CD4-positive, alpha-beta T cell treated with Interleukin-15 for 4 hours (primary cell): ENCODE measurements around the gene RNU6-9.

Experiments used
- DNase-seq: peaks from one replicate; pipeline ENCODE4 v3.0.0-alpha.2; 2020; ENCODE audit warnings: low spot score

The RNU6-9 gene

DNA sequence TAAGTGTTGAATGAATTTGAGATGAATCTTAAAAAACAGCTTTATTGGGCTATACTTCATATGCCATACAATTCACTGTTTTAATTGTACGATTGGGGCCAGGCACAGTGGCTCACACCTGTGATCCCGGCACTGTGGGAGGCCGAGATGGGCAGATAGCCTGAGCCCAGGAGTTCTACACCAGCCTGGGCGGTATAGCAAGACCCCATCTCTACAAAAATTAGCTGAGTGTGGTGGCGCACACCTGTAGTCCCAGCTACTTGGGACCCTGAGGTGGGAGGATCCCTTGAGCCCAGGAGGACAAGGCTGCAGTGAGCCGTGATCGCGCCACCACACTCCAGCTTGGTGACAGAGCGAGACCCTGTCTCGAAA lies 42.9 kb downstream of the RNU6-9 start:
- no peak for DNase-seq

DNA sequence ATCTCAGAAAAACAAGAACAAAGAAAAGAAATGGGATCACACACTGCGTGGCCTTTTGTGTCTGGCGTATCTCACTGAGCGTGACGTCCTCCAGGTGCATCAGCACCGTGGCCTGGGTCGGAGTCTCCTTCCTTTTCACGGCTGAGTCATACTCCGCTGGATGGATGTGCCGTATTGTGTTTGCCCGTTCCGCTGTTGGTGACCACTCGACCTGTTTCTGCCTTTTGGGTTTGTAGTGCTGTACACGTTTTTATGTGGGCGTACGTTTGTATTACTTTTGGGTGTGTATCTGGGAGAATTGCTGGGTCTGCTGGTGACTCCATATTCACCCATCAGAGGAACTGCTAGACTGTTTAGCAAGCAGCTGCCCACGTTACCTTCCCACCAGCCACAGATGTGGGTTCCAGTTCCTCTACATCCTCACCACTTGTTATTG lies 44.0 kb downstream of the RNU6-9 start:
- DNase-seq: peak; percentile 48

DNA sequence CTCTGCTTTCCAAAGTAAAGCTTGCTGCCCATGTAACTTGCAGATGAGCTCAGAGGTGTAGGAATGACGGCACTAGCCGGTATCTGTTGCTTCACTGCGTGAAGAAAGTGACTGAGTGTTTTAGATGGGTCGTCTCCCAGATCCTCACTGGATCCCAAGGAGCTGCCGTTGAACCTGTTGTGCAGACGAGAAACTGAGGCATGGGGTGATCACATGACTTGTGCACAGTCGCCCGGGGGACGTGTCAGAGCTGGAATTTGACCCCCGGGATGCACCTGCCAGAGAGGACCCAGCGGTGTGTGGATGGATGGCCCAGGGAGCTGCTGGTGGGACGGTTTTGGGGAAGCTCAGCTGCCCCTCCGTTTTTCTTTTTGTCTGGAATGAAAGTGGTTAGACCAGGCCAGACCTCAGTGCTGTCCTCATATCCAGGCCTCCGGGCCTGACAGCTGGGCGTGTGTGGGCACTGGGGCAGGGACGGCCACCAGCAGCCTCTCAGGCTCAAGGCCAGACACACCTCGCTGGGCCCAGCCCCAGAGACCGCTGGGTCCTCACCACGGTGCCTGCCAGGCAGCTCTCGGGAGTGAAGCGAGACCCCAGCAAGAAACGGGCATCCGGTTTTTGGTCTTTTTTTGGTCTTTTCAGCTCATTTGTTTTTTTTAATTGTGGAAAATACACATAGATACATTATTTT lies 45.1 kb downstream of the RNU6-9 start:
- no peak for DNase-seq

DNA sequence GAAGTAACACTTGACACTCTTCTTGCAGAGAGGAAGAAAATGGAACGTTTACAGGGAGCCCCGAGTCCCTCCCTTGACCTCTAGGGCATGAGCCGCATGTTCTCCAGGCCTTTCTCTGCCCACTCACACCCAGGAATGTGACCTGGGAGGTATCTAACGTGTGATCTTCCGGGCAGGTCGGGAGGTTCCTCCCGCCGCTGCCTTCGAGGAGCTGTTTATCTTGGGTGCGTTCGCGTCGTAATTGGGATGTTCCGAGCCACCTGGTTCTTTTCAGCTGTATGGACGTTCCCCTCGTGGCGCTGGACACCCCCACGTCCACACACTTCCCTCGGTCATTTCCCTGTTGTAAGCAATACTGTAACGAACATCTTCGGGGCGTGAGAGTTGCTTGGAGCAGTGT lies 46.2 kb downstream of the RNU6-9 start:
- no peak for DNase-seq

DNA sequence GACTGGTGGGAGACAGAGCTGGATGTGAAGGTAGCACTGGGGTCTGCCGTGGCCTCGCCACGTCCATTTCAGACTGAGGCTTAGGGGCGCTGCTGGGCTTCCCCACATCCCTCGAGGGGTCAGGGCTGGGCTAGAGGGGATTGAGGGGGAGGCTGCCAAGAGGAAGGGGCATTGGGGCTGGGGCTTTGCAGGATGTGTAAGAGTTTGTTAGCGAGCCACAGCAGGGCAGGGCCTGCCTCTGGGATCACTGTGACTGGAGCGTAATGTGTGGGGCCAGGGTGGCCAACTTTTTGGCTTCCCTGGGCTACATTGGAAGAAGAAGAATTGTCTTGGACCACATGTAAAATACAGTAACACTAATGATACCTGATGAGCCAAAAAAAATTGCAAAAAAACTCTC lies 46.6 kb downstream of the RNU6-9 start:
- no peak for DNase-seq

DNA sequence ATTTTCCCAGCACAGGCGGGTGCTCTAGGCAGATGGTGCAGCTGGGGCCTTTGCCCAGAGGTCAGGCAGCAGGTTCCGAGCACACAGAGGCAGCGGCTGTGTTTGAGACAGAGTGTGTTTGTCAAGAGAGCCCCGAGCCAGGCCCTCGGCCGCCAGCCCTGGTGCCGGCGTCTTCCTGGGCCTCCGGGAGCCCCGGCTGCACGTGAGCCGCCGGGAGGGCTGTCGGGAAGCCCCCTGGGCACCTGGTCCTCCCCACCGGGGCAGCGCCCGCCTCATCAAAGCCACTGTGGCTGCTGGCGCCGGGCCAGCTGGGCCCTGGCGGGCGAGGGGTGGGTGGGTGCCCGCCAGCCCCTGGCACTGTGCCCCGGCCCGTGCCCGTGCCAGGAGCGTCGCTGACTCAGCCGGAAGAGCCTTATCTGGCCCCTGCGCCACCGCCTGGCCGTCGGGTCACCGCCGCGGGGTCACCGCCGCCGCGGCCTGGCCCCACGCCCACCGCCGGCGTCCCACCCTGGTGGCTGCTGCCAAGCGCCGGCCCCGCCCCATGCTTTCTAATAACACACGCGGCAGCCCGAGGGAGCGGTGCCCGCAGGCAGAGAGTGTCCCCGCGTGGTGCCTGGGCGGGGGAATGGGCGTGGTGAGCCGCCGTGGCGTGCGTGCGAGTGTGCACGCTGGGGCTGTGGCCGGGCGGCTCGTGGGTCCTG lies 47.5 kb downstream of the RNU6-9 start:
- DNase-seq: peak; percentile 74

DNA sequence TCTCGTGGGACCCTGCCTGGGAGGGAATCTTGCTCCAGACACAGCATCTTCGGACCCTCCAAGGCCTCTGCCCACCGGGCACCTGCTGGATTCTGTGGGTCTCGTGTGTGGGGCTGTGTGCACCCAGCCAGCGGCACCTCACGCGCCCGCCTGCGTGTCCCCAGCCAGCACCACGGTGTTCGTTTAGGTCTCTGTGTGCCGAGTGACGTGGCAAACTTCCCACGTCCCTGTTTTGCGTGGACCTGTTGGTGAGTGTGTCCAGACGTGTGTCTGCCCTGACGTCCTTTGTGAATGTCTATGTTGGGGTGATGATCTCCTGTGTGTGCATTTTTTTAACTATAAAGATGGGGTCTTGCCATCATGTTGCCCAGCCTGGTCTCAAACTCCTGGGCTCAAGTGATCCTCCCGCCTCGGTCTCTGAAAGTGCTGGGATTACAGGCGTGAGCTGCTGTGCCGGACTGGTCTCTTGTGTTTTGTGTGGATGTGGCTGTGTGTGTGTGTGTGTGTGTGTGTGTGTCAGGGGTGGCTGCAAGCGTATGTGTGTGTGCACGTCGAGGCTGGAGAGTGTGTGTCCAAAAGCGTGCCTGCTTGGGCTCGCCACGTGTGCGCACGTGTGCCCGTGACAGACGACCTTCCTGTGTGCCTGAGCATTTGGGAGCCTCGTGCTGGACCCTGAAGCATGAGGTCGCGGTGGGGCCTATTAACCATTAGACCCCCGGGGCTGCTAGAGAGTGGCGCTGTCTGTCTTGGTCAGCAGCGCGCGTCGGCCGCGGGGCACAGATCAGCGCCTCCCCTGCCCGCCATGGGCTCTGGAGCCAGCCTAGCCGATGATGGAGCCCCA lies 48.2 kb downstream of the RNU6-9 start:
- DNase-seq: no peak

DNA sequence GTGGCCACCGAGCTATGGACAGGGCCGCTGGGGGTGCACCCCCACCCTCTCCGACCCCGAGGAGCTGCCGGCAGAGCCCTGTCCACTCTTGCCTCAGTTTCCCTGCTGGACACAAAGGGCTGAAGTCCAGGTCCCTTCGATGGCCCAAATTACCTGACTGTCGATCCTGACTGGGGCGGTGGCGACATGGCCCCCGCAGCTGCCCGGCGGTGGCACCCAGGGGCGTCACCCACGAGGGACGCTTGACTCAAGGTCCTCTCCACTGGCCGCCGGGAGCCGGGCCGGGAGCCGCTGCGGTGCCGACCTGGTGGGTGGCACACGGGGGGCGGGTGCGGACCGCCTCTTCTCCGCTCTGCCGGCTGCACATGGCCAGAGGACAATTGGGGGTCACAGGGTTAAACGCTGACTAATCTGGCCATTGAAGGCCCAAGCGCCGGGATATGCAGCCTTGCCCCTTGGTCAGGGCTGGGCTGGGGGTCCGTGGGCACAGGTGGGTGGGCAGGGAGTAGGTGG lies 48.9 kb downstream of the RNU6-9 start:
- no peak for DNase-seq
